NCI-H446 (cell line): ENCODE measurements around the gene MSRB3.
A peak's percentile ranks its signal among the peaks of the same experiment; 100 is the strongest.

Source experiments
- DNase-seq, 2 experiments: peaks; one replicate each; lab custom pipeline; 2025; lab: John Stamatoyannopoulos, UW

MSRB3 gene

DNA sequence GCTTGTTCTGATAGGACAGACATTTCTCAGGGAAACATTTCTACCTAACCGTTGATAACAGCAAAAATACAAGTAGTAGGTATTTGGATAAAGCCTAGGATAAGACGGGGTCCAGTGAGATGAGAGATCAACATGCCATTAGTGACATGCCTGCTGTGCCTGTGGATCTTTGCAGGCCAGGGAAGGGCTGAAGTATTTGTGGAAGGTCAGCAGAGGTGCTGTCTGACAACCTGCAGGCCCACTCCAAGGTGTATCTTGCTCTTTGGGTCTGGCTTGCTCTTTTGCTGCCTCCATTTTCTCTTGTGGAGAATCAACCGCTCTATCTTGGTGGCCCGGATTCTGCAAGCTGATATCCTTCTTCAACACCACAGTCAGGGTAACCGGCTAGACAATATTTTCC is 46.7 kb downstream of the MSRB3 start:
- no peak for DNase-seq

- no peak for DNase-seq
Measured at GRCh38 chr12:65326616-65327015, 48.1 kb downstream of the MSRB3 start.

DNA sequence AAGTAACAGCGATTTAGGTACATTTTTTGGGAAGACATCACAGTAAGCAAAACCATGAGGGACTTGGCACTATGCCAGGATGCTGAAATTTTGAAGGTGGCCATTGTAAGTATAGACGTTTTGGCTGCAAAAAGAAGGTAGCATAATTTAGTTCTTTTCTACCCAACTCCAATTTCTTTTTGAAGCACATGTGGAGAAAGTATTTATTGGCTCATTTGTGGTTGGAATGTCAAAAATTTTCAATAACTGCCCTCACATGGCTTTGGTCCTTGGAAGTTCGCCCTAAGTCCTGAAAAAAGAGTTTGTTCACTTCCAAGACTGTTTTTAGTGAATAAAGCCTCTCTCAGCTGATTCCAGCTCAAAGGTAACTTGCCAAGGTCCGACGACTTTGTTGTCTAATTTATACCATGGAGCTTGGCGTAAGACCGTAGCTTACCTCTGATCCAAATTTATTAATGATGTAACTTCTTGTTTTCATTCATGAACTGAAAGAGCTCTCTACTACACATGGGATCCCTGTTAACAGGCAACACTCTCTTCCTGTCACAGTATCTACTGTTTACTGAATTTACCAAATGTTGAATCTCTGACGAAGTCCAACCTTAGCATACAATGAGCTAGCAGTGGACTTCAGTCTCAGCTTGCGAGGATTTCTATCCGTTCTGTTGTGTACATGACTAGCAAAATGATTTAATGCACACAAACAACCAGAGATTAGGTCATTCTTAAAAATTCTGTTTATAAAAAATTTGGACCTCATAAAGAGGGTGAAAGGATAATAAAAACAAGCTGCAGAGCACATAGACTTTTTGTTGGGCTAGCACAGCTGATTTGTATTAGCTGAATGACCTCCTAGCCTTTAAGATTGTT is 49.0 kb downstream of the MSRB3 start:
- DNase-seq = no peak

DNA sequence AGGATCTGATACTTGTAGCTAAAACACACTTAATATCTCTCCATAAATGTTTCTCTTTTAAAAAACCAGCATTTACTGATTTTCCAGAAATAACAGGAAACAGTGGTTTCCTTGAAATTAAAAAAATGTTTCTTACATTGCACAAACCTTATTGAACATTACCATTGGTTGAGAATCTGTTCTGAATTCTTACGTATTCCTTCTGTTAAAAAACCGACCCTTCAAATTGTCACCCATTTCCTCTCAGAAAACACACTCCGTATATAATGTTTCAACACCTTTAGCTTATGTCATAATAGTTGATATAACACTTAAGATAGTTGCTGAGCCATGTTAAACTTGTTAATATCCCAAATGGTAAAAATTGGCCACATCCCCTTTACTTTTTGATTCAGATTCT is 51.2 kb downstream of the MSRB3 start:
- no peak for DNase-seq

DNA sequence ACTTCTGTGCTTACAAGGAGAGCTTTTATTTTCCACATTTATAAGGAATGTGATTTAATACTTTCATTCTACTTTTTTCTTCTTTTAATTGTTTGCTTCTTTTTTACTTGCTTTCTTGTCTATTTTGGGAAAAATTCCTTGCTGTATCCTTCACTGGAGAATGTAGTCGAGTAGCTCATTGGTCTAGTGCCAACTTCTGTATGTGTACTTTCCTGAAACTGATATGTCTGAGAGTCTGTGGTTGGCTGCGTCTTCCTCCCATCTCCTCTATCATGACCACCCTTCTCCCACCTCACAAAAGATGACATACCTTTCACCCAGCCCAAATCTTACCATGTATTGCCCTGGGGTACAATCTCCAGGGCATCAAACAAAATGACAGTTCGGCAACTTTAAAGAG is 51.8 kb downstream of the MSRB3 start:
- DNase-seq = peak in 1 of 2 experiments; percentile 4

GRCh38 chr12:65331456-65331855 is 53.0 kb downstream of the MSRB3 start:
- DNase-seq = no peak

DNA sequence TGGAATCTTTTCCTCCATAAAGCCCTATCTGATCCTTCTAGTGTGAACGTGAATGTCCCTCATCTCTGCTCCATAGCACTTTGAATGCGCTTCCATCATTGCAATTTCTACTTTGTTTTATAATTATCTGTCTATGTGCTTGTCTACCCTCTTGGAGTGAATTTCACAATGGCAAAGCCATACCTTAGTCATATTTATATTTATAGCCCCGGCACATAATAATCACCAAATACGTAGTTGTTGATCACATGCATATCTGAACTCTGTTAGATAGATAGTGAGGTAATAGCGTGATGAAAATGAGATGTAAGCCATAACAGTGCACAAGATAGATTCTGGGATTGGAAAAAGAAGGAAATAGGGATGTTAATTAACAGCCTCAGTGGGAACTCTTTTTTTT is 55.2 kb downstream of the MSRB3 start:
- DNase-seq = no peak

DNA sequence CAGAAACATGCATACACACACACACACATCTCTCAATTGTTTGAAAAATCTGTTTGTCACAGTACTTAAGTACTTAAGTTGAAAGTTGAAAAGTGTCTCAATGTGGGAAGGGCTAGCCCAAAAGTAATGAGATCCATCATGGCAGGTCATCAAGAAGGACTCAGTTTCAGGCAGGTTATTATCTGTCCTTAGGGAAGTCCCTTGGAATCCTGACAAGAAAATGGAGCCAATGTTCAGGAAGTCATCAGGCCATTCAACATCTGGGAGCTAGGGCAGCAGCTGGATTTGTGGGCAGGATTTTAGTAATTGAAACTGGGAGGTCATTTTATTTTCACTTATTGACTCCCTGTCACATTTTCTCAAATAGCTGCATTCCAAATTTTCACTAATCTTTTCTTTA is 56.0 kb downstream of the MSRB3 start:
- DNase-seq = no peak

DNA sequence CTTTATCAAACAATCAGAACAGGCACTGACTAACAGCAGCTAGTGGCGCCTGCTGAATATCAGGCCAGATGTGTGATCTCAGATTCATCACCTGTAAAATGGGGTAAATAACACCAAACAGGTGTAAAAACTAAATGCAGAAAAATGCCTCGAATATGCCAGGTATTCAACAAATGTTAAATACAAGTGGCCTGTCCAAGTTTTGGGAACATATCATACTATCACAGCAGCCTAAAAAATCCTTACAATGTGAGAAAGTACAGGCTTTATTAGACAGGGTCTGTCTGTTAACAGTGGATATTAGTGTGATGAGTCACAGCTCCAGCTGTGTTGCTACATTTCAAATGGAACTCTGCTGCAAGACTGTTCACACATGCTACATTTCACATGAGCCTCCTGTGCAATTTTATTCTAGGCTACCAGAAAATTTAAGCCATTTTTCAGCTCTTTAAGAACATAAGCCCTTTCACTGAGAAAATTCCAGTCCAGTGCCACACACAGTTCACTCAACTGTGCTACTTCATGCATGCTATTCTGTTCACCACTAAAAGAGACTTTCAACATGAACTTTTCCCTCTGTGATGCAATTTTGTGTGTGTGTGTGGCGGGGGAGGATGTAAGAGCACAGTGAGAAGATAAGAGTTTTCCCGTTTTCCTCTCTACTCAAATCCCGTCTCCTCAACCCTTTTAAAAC is 56.7 kb downstream of the MSRB3 start:
- no peak for DNase-seq

DNA sequence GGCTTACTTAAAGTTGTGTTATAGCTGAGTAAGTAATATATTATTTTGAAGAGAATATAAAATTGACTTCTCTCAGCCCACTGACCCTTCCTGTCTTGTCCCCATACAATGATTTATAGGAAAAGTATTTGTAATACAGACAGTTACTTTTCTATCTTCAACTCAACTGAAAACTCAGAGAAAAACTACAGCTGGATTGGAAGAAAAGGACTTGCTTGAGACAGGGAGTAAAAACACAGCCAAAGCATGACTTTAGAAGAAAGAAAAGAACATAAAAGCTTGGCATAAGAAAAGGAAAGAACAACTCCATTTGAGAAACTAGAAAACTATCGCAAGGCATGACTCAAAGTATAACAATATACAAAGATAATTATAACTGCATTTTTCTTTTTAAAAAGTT is 57.5 kb downstream of the MSRB3 start:
- no peak for DNase-seq

- DNase-seq = no peak
Measured at GRCh38 chr12:65339161-65339560, 60.7 kb downstream of the MSRB3 start.

- DNase-seq = no peak
Measured at GRCh38 chr12:65343230-65343629, 64.7 kb downstream of the MSRB3 start.

GRCh38 chr12:65343801-65344200 is 65.3 kb downstream of the MSRB3 start:
- DNase-seq = no peak

DNA sequence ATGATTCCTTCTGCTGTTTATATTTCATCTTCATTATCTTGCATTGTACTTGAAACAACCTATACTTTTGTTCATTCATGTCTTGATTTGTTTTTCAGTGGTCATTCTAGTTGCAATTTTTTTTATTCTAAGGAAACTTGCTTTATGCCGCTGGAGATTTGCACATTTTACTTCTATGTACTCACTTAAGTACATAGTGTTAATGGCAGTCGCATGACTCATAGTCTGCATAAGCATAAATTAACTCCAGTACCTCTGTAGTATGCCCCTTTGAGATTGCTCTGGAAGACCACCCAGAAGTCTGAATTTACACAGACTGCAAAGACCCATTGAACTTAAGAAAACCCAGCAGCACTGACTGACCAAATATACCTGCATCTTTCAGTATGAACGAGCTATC is 77.0 kb downstream of the MSRB3 start:
- DNase-seq = no peak

- no peak for DNase-seq
Measured at GRCh38 chr12:65362234-65363031, 84.0 kb downstream of the MSRB3 start.

- no peak for DNase-seq
Measured at GRCh38 chr12:65364046-65364445, 85.6 kb downstream of the MSRB3 start.

DNA sequence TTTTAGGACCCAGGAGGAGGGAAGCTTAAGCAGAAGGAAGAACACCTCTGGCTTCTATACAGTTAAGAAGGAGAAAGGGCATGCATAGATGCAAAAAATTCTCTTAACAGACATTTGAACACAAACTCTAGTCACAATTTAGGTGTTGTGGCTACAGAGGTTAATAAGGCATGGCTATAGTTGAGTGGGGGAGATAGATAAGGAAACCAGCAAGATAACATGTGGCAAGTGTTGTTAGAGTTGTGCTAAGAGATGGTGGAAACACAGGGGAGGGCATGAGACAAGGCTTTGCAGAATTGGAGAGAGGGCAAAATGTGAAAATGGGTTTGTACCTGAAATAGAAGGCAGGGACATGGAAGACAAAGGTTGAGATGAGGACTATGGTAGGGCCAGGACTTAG is 88.9 kb downstream of the MSRB3 start:
- no peak for DNase-seq

- DNase-seq = no peak
Measured at GRCh38 chr12:65368055-65368454, 89.6 kb downstream of the MSRB3 start.

DNA sequence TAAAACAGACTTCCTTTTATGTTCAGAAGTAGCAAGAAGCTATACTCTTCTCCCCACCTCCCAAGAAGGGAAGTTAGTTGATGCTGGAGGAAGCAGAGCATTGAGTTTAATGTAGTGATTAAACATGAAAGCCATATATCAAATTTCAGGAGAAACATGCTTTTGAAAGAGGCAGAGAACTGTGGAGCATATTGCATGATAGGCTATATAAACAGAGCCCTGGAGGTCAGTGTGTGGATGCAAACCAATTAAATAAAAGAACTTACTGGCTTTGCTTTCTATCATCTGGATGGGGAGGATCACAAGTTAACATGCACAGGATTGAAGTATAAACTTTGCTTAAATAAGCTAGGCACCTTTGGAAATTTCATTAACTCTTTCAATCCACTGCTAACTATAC is 94.1 kb downstream of the MSRB3 start:
- DNase-seq = no peak

DNA sequence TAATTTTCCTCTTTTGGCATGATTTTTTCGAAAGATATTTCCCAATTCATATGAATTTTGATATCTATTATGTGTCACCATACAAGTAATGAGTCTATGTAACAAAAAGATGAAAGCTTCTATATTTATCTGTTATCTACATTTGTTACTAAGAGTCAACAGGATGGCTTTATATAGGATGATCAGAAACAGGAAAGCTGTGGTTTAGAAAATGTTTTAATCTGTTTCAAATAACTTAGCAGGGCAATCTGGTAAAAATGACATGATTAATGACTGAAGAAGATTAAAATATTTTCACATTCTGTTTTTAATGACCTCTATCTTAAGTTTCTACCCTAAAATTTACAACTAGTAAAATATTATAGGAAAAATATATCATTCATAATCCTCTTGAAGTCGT is 105.8 kb downstream of the MSRB3 start:
- no peak for DNase-seq

- DNase-seq = no peak
Measured at GRCh38 chr12:65387396-65387795, 108.9 kb downstream of the MSRB3 start.

DNA sequence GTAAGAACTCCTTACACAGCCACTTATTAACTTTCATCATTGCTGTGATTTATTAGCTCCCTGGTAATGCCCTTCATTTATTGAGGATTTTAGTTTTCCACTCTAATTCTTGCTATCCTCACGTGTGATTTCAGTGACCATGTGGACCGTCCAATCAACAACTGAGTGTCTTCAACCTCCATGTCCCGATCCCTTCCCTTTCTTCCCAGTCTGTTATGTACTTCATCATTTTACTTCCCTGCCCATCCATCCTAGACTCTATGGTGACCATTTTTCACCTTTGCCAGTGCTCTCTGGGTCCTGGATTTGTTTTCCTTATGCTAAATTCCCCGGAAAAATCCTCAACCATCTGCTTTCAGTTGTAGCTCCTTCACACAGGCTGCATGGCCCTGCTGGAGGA is 111.0 kb downstream of the MSRB3 start:
- no peak for DNase-seq

GRCh38 chr12:65391711-65392110 is 113.2 kb downstream of the MSRB3 start:
- DNase-seq = no peak
